Hematopoietic multipotent progenitor cell treated with erythropoietin and hydrocortisone succinate and interleukin-3 and kit ligand, for 6 days (in vitro differentiated cells): ENCODE measurements around the gene PLPPR4.
"Not testable (repeated sequence)": the region's sequence is repeated elsewhere in the genome, so short reads cannot be mapped to it uniquely, and the experiment has no call there.

Source experiments
- DNase-seq: peaks from one replicate; pipeline ENCODE4 v3.0.0-alpha.2; 2015

The PLPPR4 gene

GRCh38 chr1:99264201-99265021 lies at the start of gene PLPPR4:
Gene PLPPR4 (plus strand): TSS chr1:99264492. CDS start chr1:99264594, 102 bp downstream.
- peak; percentile 23 for DNase-seq

DNA sequence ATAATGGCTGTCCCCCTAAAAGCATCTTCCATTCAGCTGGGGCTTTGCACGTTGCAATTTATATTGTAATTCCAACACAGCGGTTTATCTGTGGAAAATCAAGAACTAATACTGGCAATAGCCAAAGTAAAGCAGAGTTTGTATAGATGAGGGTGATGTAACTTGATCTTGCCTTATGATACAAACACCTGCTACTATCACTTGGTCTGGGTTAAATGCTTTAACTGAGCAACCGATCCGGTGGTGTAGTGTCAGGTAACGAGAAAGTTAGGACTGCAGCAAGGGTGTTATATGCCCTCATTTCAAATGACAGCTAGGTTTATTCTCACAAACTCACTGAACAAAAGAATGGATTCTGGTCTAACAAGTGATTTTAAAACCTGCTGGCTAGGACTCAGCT lies 47.3 kb upstream of the PLPPR4 start:
- no peak for DNase-seq

DNA sequence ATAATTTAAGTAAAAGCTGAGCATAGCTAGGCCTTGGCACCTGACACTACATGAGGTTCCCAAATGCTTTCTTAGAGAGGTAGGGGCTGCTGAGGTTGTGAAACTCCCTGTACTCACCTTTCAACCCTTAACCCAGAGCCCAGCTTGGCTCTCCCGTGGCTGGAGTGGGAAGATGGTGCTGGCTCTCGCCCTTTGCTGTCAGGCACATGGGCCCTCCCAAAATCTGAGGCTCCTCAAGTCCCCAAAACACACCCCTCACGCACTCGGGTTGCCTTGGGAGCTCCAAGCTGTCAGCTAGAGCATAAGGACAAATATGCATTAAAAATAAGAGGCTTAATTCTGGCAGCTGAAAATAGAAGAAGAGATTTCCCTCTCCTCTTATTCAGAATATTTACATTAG lies 46.7 kb upstream of the PLPPR4 start:
- DNase-seq = no peak

DNA sequence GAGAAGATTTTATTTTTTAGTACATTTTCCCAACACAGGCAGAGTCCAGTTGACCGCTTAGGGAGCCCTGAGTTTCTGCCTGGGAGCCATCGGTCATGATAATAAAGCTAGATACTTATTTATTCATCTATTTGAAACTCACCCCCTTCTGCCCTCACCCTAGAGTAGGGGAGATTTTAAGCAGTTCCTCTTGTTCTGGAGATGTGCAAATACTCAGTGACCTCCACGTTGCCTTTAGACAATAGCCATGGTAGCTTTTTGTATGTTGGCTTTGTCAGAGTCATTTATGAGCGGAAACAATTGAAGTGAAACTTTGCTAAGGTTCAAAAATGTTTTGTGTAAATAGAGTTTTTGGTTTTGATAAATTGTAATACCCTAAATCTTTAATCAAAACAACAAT lies 45.7 kb upstream of the PLPPR4 start:
- no peak for DNase-seq

- no peak for DNase-seq
These were observed 45.3 kb upstream of the PLPPR4 start for GRCh38 chr1:99218999-99219398.

DNA sequence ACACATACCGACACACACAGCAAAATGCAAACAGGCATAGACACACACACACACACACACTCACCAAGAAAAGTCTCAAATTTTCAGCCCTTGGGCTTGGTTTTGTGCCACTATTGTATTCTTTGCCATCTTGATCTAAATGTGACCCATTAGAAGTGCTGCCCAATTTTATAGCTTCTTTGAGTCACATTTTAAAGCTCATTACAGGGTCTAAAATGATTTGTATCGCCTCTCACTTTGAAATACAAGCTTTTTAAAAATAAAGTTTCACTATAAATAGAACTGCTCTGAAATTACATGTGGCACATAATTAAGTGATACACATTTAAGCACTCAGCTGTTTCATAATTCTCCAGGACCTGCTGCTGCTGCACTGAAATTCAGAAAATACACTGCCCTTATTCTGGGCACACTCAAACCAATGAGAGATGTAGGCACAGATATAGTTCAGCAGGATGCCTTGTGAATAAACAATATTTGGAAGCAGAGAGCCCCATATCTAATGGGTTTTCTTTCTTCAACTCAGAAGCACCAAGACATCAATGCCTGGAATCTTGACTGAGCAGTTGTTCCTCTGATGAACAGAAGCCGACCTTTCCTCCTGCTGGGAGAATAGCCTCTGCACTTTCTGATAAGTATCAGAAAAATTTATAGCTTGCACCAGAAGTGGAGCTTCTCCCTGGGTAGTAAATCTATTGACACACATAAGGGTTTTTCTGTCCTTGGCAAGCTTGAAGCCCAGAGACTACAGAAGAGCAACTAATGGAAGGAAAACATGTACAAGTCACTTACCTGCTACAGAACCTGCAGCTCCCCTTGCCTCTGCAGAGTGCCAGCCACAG lies 37.0 kb upstream of the PLPPR4 start:
- DNase-seq = no peak

DNA sequence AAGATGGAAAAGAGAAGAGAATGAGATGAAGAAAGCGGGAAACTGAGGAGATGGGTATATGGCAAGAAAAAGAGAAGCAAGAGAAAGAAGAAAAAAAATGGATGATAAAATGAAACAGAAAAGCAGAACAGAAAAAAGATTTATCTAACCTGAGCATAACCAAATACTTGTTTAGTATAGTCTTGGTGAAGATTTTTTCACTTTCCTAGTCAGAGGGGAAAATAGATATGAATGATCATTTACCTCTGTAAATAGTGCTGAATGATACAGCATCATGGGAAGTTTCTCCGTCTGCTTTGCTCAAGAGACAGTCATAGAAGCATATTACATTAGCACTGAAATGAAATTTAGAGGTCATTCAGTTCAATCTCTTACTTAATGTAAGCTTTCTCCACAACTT lies 36.1 kb upstream of the PLPPR4 start:
- DNase-seq = no peak

DNA sequence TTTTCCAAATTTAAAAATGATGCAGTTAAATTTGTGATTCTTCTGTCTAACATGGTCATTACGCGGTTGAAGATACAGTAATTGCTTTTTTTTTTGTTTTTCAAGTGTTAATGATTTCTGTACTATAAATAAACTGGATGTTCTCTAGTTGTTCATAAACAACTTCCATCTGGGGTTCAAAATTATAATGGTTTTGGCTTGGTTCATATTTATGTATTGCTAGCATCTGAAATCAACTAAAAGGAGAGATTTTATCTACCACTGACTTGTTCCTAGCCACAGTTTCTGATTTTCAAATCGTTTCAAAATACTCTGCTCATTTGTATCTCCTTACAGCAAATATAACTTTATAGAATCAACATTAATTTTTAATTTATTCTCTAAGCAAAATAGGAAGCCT lies 35.2 kb upstream of the PLPPR4 start:
- no peak for DNase-seq

DNA sequence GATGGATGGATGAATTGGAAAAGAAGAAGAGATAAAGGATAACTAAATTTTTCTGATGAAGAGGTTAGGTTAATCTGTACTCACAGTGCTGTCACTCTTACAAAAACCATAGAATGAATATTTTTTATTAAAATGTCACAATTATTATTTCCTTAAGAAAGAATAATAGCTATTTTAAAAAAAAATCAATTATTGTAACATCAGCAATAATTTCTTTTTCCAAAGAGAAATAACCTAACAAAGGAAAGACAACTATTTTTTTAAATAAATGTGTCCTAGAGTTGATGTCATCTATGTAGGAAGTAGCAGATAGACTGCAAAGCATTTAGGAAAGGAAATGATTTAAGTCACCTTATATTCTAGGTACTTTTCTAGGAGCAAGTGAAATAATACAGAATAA lies 33.6 kb upstream of the PLPPR4 start:
- no peak for DNase-seq

DNA sequence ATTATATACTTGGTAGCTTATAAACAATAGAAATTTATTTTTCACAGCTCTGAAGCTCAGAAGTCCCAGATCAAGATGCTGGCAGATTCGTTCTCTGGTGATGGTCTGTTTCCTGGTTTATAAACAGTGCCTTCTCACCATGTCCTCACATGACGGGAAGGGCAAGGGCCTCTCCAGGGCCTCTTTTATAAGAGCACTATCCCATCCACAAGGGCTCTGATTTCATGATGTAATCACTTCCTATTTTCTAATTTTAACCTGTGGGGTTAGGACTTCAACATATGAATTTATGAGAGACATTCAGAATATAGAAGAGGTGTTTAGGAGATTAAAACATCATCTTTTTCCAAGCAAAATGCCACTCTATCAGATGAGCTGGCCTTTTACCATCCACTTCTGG lies 32.1 kb upstream of the PLPPR4 start:
- no peak for DNase-seq

GRCh38 chr1:99233446-99233845 lies 30.8 kb upstream of the PLPPR4 start:
- no peak for DNase-seq

DNA sequence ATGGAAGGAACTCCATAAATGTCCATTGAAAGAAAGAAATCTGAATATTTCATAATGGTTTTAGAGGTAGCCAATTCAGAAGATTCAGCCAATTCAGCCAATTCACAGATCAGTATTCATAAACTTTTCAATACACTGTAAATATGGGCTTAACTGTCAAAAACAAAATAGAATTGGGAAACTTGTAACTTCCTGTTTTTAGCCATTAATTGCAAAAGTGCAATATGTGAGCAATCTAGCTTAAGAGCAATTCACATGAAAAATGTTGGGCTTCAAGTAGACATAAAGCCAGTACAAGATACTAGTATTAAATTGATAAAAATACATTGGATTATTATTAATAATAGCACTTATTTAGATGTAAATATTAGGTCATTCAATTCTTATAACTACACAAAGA lies 27.5 kb upstream of the PLPPR4 start:
- peak; percentile 56 for DNase-seq

GRCh38 chr1:99239690-99240089 lies 24.6 kb upstream of the PLPPR4 start:
- no peak for DNase-seq

DNA sequence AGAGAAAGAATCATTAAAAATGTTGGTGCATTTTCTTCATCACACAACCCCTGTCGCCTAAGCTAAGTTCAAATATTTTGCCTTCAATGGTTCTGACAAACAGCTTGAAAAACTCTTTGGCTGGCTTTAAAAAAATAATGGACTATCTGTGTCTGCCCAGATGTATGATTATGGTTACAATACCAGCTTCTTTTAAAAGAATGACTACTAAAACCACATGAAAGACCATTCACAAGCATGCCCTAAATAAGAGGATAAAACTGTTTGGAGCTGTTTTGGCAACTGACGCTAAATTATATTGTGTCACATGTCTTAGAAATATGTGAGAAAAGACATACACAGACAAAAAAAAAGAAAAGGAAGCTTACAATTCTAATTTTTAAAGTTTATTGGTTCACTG lies 23.7 kb upstream of the PLPPR4 start:
- no peak for DNase-seq

- no peak for DNase-seq
These were observed 18.1 kb upstream of the PLPPR4 start for GRCh38 chr1:99246152-99246551.

- DNase-seq = no peak
These were observed 17.1 kb upstream of the PLPPR4 start for GRCh38 chr1:99247199-99247598.

DNA sequence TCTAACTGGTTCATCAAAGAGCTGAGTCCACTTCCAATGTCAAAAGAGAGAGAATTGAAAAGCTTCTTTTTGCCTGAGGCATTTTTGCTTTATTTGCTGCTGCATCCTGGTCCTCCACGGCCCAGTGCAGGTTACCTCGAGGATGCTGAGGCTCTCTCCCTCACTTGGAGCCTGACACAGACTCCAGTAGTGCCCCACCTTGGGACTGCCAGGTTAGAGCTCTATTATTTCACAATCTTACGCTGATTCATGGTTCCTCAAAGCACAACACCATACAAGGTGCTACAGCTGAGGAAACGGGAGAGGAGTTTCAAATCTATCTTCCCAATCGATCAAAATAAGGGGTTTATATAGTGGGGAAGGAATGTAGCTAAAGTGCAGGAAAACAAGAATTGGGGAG lies 13.6 kb upstream of the PLPPR4 start:
- DNase-seq = no peak

DNA sequence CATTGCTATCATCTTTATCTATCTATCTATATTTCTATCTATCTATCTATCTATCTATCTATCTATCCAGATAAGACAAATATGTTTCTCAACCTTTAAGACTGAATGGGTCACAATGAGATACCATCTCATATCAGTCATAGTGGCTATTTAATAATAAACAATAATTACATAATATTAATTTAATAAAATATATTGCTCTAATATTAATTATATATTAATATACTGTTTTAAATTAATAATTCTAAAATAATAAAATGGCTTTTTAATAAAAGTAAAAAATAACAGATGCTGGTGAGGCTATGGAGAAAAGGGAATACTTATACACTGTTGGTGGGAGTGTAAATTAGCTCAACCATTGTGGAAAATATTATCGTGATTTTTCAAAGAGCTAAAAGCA lies 13.0 kb upstream of the PLPPR4 start:
- DNase-seq = no peak

DNA sequence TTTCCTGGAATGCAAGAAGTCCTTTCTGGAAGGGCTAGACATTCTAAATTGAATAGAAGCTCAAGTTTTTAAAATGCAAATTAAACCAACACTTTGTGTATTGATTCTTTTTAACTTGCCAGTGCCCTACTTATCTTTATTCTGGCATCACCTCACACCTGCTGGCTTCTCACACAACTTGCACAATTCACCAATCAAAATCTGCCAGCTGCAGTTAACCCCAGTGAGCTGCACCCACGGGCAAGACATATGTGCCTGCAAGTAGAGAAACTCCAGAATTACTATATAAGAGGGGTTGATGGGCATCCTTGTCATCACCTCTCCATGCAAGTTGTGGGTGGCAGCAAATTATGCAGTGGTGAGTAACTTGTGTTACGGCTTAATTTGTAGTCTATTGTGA lies 11.7 kb upstream of the PLPPR4 start:
- no peak for DNase-seq

DNA sequence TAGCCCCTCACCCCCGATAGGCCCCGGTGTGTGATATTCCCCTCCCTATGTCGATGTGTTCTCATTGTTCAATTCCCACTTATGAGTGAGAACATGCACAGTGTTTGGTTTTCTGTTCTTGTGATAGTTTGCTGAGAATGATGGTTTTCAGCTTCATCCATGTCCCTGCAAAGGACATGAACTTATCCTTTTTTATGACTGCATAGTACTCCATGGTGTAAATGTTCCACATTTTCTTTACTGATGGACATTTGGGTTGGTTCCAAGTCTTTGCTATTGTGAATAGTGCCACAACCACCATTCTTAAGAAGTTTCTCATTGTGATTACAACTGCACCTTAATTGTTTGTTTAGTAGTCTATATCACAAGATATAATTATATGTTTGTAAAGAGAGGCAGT lies 3.9 kb upstream of the PLPPR4 start:
- not testable (repeated sequence) for DNase-seq

DNA sequence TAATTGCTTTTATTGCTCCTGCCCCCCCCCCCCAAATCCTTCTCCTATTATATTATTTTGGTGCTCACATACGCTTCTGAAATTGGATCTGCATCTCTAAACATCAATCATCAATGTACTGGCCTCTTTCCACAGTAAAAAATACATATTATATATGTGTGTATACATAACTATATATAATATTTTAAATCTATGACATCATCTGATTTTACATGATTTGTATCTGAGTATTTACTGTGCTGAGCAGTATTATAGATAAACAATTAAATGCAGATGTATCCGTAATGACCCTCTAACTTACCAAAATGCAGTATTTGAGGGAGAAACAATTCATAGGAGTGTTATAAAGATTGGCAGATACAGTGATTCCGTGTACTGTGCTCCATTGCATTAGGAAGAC lies 832 bp downstream of the PLPPR4 start:
- DNase-seq = no peak

DNA sequence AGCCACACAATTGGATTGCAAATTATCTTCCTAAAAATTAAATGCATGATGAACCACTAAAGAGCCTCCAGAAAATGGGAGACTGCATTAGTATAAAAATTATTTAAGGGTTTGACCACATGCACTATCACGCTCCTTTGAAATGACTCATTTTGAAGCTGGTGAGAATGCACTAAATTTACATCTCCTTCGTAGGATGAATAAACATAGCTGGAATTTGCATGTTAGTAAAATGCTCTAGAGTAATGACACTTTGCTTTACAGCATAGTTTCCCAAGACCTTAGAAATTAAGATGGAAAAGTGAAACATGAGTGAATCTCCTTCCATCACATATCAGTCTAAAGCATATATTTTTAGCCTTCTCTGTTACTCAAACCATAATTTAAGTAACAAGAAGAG lies 2.4 kb downstream of the PLPPR4 start:
- no peak for DNase-seq

DNA sequence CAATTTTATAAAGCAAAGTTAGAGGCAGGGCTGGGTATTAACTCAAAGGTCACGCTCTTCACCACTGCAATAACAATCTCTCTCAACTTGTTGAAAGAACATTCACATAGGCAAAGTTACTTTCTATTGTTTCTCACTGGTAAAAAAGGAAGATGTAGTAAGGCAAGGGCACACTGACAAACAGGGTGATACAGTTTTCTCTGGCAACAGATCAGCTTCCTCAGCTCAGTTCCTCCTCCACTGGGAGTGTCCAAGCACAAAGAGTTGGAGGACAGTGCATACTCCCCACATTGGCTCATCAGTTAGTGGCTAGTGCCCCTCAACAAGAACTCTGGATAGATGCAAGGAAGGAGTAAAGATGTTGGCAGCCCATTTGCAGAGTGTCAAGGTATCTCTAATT lies 3.7 kb downstream of the PLPPR4 start:
- no peak for DNase-seq

- no peak for DNase-seq
These were observed 5.0 kb downstream of the PLPPR4 start for GRCh38 chr1:99269321-99269720.
